GM06990 (cell line): Measurements from ENCODE around the gene PDCD4.

Experiments used
- DNase-seq: peaks from one replicate; pipeline ENCODE4 v3.0.0-alpha.2; 2011; ENCODE audit not compliant: insufficient read length; ENCODE audit errors: extremely low read depth
- H3K27me3 ChIP-seq: replicated peaks from 2 replicates; pipeline ENCODE4 v1.6.0; 2011; ENCODE audit warnings: low read length; ENCODE audit not compliant: control insufficient read depth, insufficient read depth
- H3K36me3 ChIP-seq: 2 replicates; pipeline ENCODE4 v1.5.1; 2011; ENCODE audit warnings: low read length; ENCODE audit not compliant: control insufficient read depth, insufficient read depth
- H3K4me3 ChIP-seq: replicated peaks from 2 replicates; pipeline ENCODE4 v1.5.1; 2011; ENCODE audit warnings: low read depth, mild to moderate bottlenecking, control low read depth, low read length
- TF ChIP-seq, protein P1 (sequence below): IDR thresholded peaks from 2 replicates; pipeline ENCODE4 v1.5.1; 2011; ENCODE audit warnings: low read length, control low read depth, mild to moderate bottlenecking, inconsistent platforms; ENCODE audit not compliant: insufficient read depth, poor library complexity, severe bottlenecking

Gene PDCD4

GRCh38 chr10:110847374-110847773 is 24.4 kb upstream of the PDCD4 start:
- no peaks in the 10 kb centered on the region for H3K36me3 ChIP-seq
- no peaks in the 10 kb centered on the region for H3K27me3 ChIP-seq
- DNase-seq: no peak
- no peak overlapping the region for H3K4me3 ChIP-seq
- TF ChIP-seq, protein P1, sequence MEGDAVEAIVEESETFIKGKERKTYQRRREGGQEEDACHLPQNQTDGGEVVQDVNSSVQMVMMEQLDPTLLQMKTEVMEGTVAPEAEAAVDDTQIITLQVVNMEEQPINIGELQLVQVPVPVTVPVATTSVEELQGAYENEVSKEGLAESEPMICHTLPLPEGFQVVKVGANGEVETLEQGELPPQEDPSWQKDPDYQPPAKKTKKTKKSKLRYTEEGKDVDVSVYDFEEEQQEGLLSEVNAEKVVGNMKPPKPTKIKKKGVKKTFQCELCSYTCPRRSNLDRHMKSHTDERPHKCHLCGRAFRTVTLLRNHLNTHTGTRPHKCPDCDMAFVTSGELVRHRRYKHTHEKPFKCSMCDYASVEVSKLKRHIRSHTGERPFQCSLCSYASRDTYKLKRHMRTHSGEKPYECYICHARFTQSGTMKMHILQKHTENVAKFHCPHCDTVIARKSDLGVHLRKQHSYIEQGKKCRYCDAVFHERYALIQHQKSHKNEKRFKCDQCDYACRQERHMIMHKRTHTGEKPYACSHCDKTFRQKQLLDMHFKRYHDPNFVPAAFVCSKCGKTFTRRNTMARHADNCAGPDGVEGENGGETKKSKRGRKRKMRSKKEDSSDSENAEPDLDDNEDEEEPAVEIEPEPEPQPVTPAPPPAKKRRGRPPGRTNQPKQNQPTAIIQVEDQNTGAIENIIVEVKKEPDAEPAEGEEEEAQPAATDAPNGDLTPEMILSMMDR: no peak

- H3K36me3 ChIP-seq: no peaks in the 10 kb centered on the region
- no peak overlapping the region for H3K4me3 ChIP-seq
- TF ChIP-seq, protein P1: no peak
- DNase-seq: no peak
- no peaks in the 10 kb centered on the region for H3K27me3 ChIP-seq
Observed at GRCh38 chr10:110848106-110848505, 23.6 kb upstream of the PDCD4 start.

GRCh38 chr10:110850099-110850498 is 21.6 kb upstream of the PDCD4 start:
- no peak for DNase-seq
- TF ChIP-seq, protein P1: no peak
- Histone ChIP-seq H3K4me3 (no peak overlapping the region), H3K27me3 (no peaks in the 10 kb centered on the region), H3K36me3 (no peaks in the 10 kb centered on the region)

GRCh38 chr10:110851020-110851612 is 20.6 kb upstream of the PDCD4 start:
- no peak overlapping the region for H3K4me3 ChIP-seq
- TF ChIP-seq, protein P1: no peak
- H3K36me3 ChIP-seq: no peaks in the 10 kb centered on the region
- no peaks in the 10 kb centered on the region for H3K27me3 ChIP-seq
- DNase-seq: no peak

DNA sequence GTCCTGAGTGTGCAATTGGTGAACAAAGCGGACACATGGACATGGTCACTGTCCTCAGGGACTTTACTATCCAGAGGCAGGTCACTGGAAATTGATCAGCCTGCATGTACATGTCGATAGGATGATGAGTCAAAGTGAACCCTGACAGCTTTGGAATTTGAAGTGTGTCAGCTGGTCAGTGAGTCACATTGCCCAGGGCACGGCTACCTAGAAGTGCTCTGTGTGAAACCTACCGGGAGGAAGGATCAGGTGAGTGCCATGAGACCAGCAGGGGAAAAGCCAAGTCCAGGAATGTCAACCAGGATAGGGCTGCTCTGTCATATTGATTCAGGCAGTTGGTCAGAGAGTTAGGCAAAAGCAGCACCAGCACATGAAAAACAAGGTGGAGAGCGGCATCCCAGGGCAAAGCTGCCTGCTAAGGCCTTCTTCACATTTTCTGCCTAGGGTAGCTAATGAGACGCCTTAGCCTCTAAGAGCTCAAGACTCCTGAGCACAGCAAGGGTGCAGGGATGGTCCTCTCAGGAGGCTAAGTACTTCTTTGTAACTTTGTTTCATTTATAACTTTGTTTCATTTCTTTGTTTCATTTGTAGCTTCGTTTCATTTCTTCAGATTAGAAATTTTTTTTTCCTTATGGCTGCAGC is 19.4 kb upstream of the PDCD4 start:
- no peak for DNase-seq
- TF ChIP-seq, protein P1: no peak

More for the DNA sequence above, 19.4 kb upstream of the PDCD4 start:
- Histone ChIP-seq H3K36me3 (no peaks in the 10 kb centered on the region), H3K27me3 (no peaks in the 10 kb centered on the region), H3K4me3 (peak overlapping the region; percentile 1; the same call in 1 of the 2 replicates)
